Epithelial cell of proximal tubule (primary cell): Measurements from ENCODE around the gene FBXO45. TPM values are rescaled to one million over a fixed set of nuclear protein-coding genes. Genes with fewer than 3 reads are reported as not detected.

Experiments used
- DNase-seq: peaks from one replicate; pipeline ENCODE4 v3.0.0-alpha.2; 2011; ENCODE audit warnings: low read depth
- H3K4me3 ChIP-seq: 2 replicates; pipeline ENCODE4 v1.5.1; 2011; ENCODE audit warnings: low read depth, mild to moderate bottlenecking, low read length
- total RNA-seq: library from RNA; depleted of rRNA; stranded (reverse); fragments of >200 nt; gene quantifications from 2 replicates; pipeline ENCODE4 v1.2.3, GENCODE V29; 2015
- TF ChIP-seq, protein P1 (sequence below): conservative IDR thresholded peaks from 2 replicates; pipeline ENCODE4 v1.5.1; 2012; ENCODE audit warnings: low read depth, mild to moderate bottlenecking, low read length

Gene FBXO45
- total RNA-seq, 1 donor from 2014 or later = 7.8 TPM

DNA sequence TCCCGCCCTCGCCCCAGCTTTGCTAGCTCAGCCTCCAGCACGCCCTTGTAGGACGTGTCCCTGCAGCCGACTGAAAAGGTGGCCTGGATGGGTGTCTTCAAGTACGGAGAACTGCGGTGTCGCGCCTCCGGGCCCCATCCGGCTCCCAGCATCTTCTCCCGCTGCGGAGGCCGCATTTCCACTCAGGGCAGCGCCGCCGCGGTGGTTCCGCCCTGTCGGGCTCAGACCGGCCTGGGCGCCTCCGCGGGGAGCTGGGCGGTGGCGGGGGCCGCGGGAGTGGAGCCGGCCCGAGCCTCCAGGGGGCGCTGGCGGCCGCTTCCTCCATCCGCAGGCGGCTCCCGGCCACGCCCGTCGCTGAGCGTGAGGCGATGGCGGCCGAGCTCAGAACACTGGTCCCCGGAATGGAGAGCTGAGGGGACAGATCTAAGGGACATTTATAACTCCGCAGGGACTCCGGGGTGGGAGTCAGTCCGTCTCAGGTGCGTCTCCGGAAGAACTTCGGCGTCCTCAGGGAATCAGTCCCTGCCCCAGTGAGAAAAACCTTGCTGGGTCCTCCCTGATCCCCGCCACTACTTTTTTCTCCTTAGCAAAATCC is 39.7 kb upstream of the FBXO45 start:
- no peak for DNase-seq
- peak overlapping the region; percentile 71 for H3K4me3 ChIP-seq
- TF ChIP-seq, protein P1, sequence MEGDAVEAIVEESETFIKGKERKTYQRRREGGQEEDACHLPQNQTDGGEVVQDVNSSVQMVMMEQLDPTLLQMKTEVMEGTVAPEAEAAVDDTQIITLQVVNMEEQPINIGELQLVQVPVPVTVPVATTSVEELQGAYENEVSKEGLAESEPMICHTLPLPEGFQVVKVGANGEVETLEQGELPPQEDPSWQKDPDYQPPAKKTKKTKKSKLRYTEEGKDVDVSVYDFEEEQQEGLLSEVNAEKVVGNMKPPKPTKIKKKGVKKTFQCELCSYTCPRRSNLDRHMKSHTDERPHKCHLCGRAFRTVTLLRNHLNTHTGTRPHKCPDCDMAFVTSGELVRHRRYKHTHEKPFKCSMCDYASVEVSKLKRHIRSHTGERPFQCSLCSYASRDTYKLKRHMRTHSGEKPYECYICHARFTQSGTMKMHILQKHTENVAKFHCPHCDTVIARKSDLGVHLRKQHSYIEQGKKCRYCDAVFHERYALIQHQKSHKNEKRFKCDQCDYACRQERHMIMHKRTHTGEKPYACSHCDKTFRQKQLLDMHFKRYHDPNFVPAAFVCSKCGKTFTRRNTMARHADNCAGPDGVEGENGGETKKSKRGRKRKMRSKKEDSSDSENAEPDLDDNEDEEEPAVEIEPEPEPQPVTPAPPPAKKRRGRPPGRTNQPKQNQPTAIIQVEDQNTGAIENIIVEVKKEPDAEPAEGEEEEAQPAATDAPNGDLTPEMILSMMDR = peak; percentile 71

GRCh38 chr3:196531418-196531817 is 37.0 kb upstream of the FBXO45 start:
- TF ChIP-seq, protein P1 = no peak
- no peak overlapping the region for H3K4me3 ChIP-seq
- no peak for DNase-seq

DNA sequence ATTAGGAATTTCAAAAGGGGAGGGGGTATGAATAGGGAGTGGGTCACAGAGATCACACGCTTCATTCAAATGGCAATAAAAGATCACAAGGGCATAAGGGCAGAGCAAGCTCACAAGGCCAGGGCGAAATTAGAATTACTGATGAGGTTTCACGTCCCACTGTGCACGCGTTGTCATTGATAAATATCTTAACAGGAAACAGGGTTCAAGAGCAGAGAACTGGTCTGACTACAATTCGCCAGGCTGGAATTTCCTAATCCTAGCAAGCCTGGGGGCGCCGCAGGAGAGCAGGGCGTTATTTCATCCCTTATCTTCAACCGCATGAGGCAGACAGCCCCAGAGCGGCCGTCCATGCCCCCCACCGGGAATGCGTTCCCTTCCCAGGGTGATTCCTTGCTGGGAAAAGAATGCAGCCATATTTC is 35.2 kb upstream of the FBXO45 start:
- TF ChIP-seq, protein P1 = no peak
- no peak for DNase-seq
- H3K4me3 ChIP-seq = no peak overlapping the region

- DNase-seq = no peak
- TF ChIP-seq, protein P1 = peak; percentile 71
- no peak overlapping the region for H3K4me3 ChIP-seq
Measured at GRCh38 chr3:196537319-196537984, 31.0 kb upstream of the FBXO45 start.

GRCh38 chr3:196541684-196542445 is 26.6 kb upstream of the FBXO45 start:
- TF ChIP-seq, protein P1 = no peak

GRCh38 chr3:196544491-196544992 is 23.9 kb upstream of the FBXO45 start:
- DNase-seq = no peak
- no peak overlapping the region for H3K4me3 ChIP-seq
- TF ChIP-seq, protein P1 = no peak

More at GRCh38 chr3:196541684-196542445, 26.6 kb upstream of the FBXO45 start:
- H3K4me3 ChIP-seq = no peak overlapping the region
- DNase-seq = no peak
